Ovary (tissue), 9 donors: Measurements from ENCODE around the gene SYNPO2. TPM values are rescaled to one million over a fixed set of nuclear protein-coding genes. Genes with fewer than 3 reads are reported as not detected.

Experiments used
- DNase-seq, 5 donors: peaks; one replicate each; pipeline ENCODE4 v3.0.0-alpha.2; 2019 to 2020
- H3K27ac ChIP-seq, 2 donors: fragments of 200-600 bp; one replicate each; pipeline versions ENCODE4 v1.5.1 to v1.8.0; 2019 to 2022
- H3K27me3 ChIP-seq: fragments of 200-600 bp; one replicate; pipeline ENCODE4 v1.8.0; 2022
- H3K36me3 ChIP-seq: fragments of 200-600 bp; sonication (generic); one replicate; pipeline ENCODE4 v1.5.1; 2019
- H3K4me1 ChIP-seq: one replicate; pipeline ENCODE4 v1.8.1; 2013; ENCODE audit warnings: mild to moderate bottlenecking, moderate library complexity; ENCODE audit not compliant: insufficient read depth
- H3K4me3 ChIP-seq: fragments of 200-600 bp; sonication (generic); one replicate; pipeline ENCODE4 v1.5.1; 2017
- H3K9me3 ChIP-seq, 2 donors: fragments of 200-600 bp in 1 of 2; sonication (generic) in 1 of 2; one replicate each; pipeline versions ENCODE4 v1.5.1 to v1.8.1; 2013 to 2019; ENCODE audit warnings: mild to moderate bottlenecking in 1 of 2, moderate library complexity in 1 of 2
- EP300 ChIP-seq: sonication (generic); formaldehyde crosslinking; IDR thresholded peaks from one replicate; pipeline ENCODE4 v1.6.1; 2017; ENCODE audit warnings: antibody characterized with exemption
- POLR2A ChIP-seq: fragments of 450-650 bp; IDR thresholded peaks from one replicate; pipeline ENCODE4 v1.6.1; 2017; ENCODE audit warnings: antibody characterized with exemption, mild to moderate bottlenecking, moderate library complexity
- WGBS, 3 donors: extraction: QIAGEN DNeasy Blood & Tissue Kit in 1 of 3; methylation state at CpG; one replicate each; pipeline versions ENCODE4 v1.1.5 to v1.1.7; 2013 to 2017; 5-methylcytosine and 5-hydroxymethylcytosine counted together
- intact Hi-C, 4 donors: fragments of 100-400 bp; cut with DNase I; formaldehyde crosslinking; loops; one replicate each; pipeline versions ENCODE4 v1.11.0 to v1.15.1; 2022 to 2023
- polyA plus RNA-seq, 2 donors: library from polyadenylated mRNA; stranded (reverse); fragments of 200-250 nt in 1 of 2; fragments of 350-450 nt in 1 of 2; fragmentation: Illumina TruSeq in 1 of 2; extraction: RNeasy Lipid Tissue Mini Kit (QIAGEN cat#74804) in 1 of 2; gene quantifications; one replicate each; pipeline ENCODE4 v1.2.3, GENCODE V29; 2013 to 2014
- total RNA-seq, 7 donors: library from RNA; depleted of rRNA in 2 of 7; stranded (reverse); fragments of >200 nt in 2 of 7; fragmentation: NEBNext Ultra II Directional in 3 of 7; extraction: Animal tissue kit (Norgen Biotek cat#: 25700) in 3 of 7; gene quantifications; one replicate each; pipeline versions ENCODE4 v1.1.0 to v1.2.4, GENCODE V29; 2016 to 2023
- TF ChIP-seq, protein P1 (sequence below), 3 donors: fragments of 450-650 bp in 2 of 3; fragments of 200-600 bp in 1 of 3; IDR thresholded peaks; one replicate each; pipeline versions ENCODE4 v1.5.1 to v1.8.0; 2016 to 2022; ENCODE audit warnings: antibody characterized with exemption in 3 of 3, mild to moderate bottlenecking in 1 of 3
- donor health status: DM: no; HTN: no; CAD: no; lungs with moderate emphysema.
- donor health status: DM: no; HTN: no; CAD: no.
- donor health status: Bipolar disorder and iron deficiency.
- donor health status: DM: yes; HTN: yes; CAD: no.
- donor health status: DM: no; HTN: no; CAD: no.
- donor health status: DM: yes; HTN: yes; CAD: no.

The SYNPO2 gene
- total and polyA plus RNA-seq, 9 donors, result 54.8 to 265 (median 121) TPM

DNA sequence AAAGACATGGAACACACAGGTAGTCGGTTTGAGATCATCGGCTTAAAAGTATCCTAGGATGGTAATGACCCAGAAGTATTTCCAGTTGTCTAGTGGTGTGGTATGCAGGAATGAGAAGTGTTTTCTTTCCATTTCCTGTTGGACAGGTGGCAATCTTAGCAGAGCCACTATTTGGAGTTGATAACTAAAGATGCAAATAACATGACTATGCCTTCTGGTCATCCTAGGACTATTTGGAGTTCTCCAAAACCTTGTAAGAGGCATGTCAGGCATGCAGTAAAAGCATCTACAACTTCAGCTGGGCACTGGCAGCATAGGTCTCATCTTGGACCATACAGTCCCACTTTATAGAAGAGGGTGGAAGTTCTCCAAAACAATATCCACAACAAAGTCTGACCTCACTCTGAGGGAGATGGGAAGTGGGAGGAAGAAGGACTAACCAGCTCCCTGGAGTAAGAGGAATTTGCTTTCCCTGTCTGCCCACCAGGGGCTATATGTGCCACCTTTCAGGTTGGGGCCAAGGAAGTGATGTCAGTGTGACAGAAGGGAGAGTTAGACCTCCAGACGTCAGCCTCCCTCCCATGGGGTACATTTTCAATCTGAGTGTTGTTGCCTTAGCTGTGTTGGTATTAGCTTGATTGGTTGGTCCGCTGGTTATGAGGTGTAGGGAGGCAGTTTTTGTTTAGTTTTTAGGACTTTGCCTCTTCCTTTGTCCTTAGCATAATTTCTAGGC lies 145.8 kb downstream of the SYNPO2 start:
- H3K36me3 ChIP-seq, result no peaks in the 10 kb centered on the region
- TF ChIP-seq POLR2A (no peak), EP300 (no peak)
- TF ChIP-seq, protein P1, sequence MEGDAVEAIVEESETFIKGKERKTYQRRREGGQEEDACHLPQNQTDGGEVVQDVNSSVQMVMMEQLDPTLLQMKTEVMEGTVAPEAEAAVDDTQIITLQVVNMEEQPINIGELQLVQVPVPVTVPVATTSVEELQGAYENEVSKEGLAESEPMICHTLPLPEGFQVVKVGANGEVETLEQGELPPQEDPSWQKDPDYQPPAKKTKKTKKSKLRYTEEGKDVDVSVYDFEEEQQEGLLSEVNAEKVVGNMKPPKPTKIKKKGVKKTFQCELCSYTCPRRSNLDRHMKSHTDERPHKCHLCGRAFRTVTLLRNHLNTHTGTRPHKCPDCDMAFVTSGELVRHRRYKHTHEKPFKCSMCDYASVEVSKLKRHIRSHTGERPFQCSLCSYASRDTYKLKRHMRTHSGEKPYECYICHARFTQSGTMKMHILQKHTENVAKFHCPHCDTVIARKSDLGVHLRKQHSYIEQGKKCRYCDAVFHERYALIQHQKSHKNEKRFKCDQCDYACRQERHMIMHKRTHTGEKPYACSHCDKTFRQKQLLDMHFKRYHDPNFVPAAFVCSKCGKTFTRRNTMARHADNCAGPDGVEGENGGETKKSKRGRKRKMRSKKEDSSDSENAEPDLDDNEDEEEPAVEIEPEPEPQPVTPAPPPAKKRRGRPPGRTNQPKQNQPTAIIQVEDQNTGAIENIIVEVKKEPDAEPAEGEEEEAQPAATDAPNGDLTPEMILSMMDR (IDR thresholded peaks at IDR 0.05), result no peak
- no peaks in the 10 kb centered on the region for H3K9me3 ChIP-seq
- H3K27me3 ChIP-seq, result no peaks in the 10 kb centered on the region
- peaks cover 30% of the 10 kb centered on the region for H3K4me1 ChIP-seq
- no peak overlapping the region for H3K4me3 ChIP-seq
- WGBS, 3 donors, result 66 to 67% (median 67%) methylated on average over 4 of the region's 4 CpGs
- no peak overlapping the region for H3K27ac ChIP-seq
- intact Hi-C loops, result loop anchor here in 3 of 4 donors (5.0 to 10.0 kb wide), 3 partner anchors 47 to 180 kb away; partner anchors contain the start of gene USP53 (in 1 of the 3)
- no peak for DNase-seq

DNA sequence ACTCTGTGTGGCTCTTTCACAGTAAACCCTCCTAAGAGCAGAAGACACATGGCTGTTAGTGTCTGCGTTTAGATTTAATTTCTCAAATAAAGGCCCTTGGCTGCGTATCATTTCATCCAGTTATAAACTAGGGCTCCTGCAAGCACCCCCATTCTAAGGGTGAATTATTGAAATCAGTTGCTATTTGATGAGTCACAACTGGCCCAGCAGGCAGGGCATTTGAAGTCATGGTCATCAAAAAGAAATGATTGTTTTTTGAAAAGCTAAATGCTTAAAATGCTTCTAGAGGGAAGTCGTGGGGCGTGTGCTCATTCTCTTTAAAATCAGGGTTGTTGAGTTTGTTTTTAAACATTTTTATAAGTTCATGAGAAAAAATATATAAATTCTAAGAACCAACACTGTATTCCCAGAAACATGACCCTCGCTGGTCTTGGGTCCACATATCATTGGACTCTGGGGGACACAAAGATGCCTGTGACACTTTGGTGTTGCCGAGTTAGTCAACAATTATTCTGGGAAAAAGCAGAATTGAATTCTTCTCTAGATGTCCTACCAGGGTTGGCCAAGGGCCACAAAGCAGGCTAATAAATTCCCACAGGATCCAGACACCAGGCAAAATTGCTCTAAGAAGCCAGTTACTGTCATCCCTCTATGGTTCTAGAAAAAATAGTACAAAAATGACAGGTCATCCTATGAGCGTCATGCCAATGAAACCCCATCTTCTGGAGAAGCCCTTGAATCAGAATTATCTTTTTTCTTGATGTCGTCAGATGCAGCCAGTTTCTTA lies 147.5 kb downstream of the SYNPO2 start:
- Histone ChIP-seq H3K4me1 (peaks cover 28% of the 10 kb centered on the region), H3K27ac (peak overlapping the region in 1 of 2 donors; percentile 31), H3K36me3 (no peaks in the 10 kb centered on the region), H3K4me3 (no peak overlapping the region), H3K9me3 (no peaks in the 10 kb centered on the region), H3K27me3 (no peaks in the 10 kb centered on the region)
- TF ChIP-seq, protein P1 (IDR thresholded peaks at IDR 0.05), result no peak
- TF ChIP-seq EP300 (no peak), POLR2A (no peak)
- 70 to 77% (median 72%) methylated on average over 8 of the region's 8 CpGs for WGBS, 3 donors
- no peak for DNase-seq
- intact Hi-C loops, result loop anchor here in 2 of 4 donors (10.0 kb wide), 2 partner anchors 51 to 179 kb away; partner anchors contain the start of gene USP53 (in 1 of the 2)

GRCh38 chr4:119037709-119038108 lies 149.1 kb downstream of the SYNPO2 start:
- TF ChIP-seq POLR2A (no peak), EP300 (no peak)
- TF ChIP-seq, protein P1 (IDR thresholded peaks at IDR 0.05), result no peak
- H3K27ac ChIP-seq, result peak overlapping the region in 1 of 2 donors; percentile 4
- 58 to 77% (median 59%) methylated on average over 1 of the region's 1 CpG for WGBS, 3 donors
- intact Hi-C loops, result loop anchor here in 2 of 4 donors (10.0 kb wide), 2 partner anchors 53 to 177 kb away; partner anchors contain the start of gene USP53 (in 1 of the 2)
- no peaks in the 10 kb centered on the region for H3K9me3 ChIP-seq
- H3K27me3 ChIP-seq, result no peaks in the 10 kb centered on the region
- H3K4me1 ChIP-seq, result peaks cover 24% of the 10 kb centered on the region
- H3K4me3 ChIP-seq, result no peak overlapping the region
- H3K36me3 ChIP-seq, result no peaks in the 10 kb centered on the region
- DNase-seq, result no peak

DNA sequence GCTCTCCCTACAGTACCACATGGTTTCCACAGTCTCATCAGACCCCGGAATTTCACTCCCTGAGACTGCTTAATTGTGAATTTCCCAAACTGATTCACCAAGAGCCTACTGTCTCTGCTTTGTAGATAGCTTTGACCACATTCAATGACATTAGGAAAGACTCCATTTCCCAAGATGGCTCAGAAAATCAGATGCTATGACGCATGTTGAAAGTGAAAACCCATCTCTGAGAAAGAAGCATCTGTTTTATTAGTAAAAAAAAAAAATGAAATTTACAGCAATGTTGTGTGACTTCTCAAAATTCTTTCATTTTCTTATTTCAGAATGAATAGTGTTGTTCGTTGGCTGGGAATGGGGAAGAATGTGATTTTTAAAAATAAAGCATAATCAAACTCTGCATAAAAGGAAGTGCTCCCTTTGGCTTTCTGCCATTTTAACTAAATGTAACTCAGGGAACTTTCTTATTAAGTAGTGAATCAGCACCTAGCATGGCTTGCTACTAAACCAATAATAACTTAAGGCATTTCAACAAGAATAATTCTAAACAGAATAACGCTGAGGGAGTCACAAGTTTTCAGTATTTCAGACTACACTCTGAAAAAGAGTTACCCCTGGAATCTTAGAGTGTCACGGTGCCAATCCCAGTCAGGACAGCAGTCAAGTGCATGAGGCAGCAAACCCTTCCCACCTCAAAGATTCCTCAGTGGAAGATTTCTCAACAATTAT lies 149.6 kb downstream of the SYNPO2 start:
- intact Hi-C loops, result loop anchor here in 2 of 4 donors (10.0 kb wide), 2 partner anchors 53 to 177 kb away; partner anchors contain the start of gene USP53 (in 1 of the 2)
- H3K27me3 ChIP-seq, result no peaks in the 10 kb centered on the region
- no peaks in the 10 kb centered on the region for H3K9me3 ChIP-seq
- DNase-seq, result no peak
- H3K36me3 ChIP-seq, result no peaks in the 10 kb centered on the region
- peaks cover 22% of the 10 kb centered on the region for H3K4me1 ChIP-seq
- TF ChIP-seq EP300 (no peak), POLR2A (no peak)
- TF ChIP-seq, protein P1 (IDR thresholded peaks at IDR 0.05), result no peak
- whole genome bisulfite sequencing, 3 donors, result 30 to 44% (median 43%) methylated on average over 5 of the region's 5 CpGs
- H3K4me3 ChIP-seq, result no peak overlapping the region
- H3K27ac ChIP-seq, result peak overlapping the region in 1 of 2 donors; percentile 4
